NOMO-1 treated with DMSO at 0.1 percent for 48 hours (cell line): Measurements from ENCODE around the gene GAPDH.
"Not testable (repeated sequence)": the region's sequence is repeated elsewhere in the genome, so short reads cannot be mapped to it uniquely, and the experiment has no call there.

Source experiments
- DNase-seq: peaks from one replicate; lab custom pipeline; 2025; ENCODE audit not compliant: unreplicated experiment; lab: John Stamatoyannopoulos, UW

Gene GAPDH

DNA sequence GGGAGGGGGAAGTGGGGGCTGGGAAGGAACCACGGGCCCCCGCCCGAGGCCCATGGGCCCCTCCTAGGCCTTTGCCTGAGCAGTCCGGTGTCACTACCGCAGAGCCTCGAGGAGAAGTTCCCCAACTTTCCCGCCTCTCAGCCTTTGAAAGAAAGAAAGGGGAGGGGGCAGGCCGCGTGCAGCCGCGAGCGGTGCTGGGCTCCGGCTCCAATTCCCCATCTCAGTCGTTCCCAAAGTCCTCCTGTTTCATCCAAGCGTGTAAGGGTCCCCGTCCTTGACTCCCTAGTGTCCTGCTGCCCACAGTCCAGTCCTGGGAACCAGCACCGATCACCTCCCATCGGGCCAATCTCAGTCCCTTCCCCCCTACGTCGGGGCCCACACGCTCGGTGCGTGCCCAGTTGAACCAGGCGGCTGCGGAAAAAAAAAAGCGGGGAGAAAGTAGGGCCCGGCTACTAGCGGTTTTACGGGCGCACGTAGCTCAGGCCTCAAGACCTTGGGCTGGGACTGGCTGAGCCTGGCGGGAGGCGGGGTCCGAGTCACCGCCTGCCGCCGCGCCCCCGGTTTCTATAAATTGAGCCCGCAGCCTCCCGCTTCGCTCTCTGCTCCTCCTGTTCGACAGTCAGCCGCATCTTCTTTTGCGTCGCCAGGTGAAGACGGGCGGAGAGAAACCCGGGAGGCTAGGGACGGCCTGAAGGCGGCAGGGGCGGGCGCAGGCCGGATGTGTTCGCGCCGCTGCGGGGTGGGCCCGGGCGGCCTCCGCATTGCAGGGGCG, at the start of gene GAPDH:
GAPDH (plus strand) TSS at position 595 of the 772 bp plus-strand sequence. CDS start 316 bp downstream, outside the sequence.
- peak; percentile 98 for DNase-seq

- DNase-seq = no peak
Measured at GRCh38 chr12:6488240-6488639, 46.1 kb upstream of the GAPDH start.

GRCh38 chr12:6489449-6489848, 44.9 kb upstream of the GAPDH start:
- no peak for DNase-seq

DNA sequence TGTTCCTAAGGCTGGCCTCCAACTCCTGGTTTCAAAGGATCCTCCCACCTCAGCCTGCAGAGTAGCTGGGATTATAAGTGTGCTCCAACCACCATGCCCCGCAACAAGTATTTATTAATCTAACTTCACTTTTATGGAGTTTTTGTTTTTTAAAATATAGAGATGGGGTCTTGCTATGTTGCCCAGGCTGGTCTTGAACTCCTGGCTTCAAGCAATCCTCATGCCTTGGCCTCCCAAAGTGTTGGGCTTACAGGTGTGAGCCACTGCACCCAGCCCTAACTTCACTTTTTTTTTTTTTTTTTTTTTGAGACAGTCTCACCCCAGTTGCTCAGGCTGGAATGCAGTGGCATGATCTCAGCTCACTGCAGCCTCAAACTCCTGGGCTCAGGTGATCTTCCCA, 43.6 kb upstream of the GAPDH start:
- not testable (repeated sequence) for DNase-seq

- DNase-seq = peak; percentile 92
Measured at GRCh38 chr12:6492838-6493496, 41.4 kb upstream of the GAPDH start, which contains the start of gene MRPL51. Gene MRPL51 (minus strand): TSS chr12:6493262. CDS start chr12:6493136, 126 bp downstream.

- DNase-seq = peak; percentile 97
Measured at GRCh38 chr12:6493497-6494257, 40.6 kb upstream of the GAPDH start, which contains the start of gene NCAPD2. Gene NCAPD2 (plus strand): TSS chr12:6494102. CDS start chr12:6495099, 997 bp downstream.

GRCh38 chr12:6494258-6494743, 40.0 kb upstream of the GAPDH start:
- DNase-seq = peak; percentile 53

- no peak for DNase-seq
Measured at GRCh38 chr12:6494968-6495367, 39.3 kb upstream of the GAPDH start.

DNA sequence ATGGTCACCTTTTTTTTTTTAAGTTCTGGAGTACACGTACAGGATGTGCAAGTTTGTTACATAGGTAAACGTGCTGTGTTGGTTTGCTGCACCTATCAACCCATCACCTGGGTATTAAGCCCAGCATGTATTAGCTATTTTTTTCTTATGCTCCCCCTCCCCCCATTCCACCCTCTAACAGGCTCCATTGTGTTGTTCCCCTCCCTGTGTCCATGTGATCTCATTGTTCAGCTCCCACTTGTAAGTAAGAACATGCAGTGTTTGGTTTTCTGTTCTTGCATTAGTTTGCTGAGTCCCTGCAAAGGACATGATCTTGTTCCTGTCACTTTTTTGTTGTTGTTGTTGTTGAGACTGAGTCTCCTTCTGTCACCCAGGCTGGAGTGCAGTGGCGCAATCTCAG, 37.0 kb upstream of the GAPDH start:
- not testable (repeated sequence) for DNase-seq

GRCh38 chr12:6500466-6500865, 33.9 kb upstream of the GAPDH start:
- DNase-seq = no peak

GRCh38 chr12:6507102-6507998, 27.0 kb upstream of the GAPDH start:
- DNase-seq = no peak

GRCh38 chr12:6508087-6508486, 26.2 kb upstream of the GAPDH start:
- no peak for DNase-seq

GRCh38 chr12:6520186-6520585, 14.1 kb upstream of the GAPDH start:
- DNase-seq = no peak

GRCh38 chr12:6522193-6522592, 12.1 kb upstream of the GAPDH start:
- no peak for DNase-seq

- DNase-seq = no peak
Measured at GRCh38 chr12:6523708-6524107, 10.6 kb upstream of the GAPDH start.

GRCh38 chr12:6524648-6525047, 9.7 kb upstream of the GAPDH start:
- no peak for DNase-seq

DNA sequence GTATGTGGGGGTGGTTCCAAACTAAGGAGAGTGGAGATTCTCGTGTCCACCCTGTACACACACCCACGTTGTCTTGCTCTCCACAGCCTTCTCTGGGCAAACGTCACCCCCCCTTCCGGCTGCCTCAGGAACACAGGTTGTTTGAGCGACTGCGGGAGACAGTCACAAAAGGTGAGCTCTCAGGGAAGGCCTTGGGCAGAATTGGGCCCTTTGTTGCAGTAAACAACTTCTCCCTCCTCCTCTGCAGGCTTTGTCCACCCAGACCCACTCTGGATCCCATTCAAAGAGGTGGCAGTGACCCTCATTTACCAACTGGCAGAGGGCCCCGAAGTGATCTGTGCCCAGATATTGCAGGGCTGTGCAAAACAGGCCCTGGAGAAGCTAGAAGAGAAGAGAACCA, 8.1 kb upstream of the GAPDH start:
- DNase-seq = no peak

- no peak for DNase-seq
Measured at GRCh38 chr12:6526766-6527525, 7.4 kb upstream of the GAPDH start.

GRCh38 chr12:6527711-6528110, 6.6 kb upstream of the GAPDH start:
- DNase-seq = no peak
